Fibroblast of skin of left quadriceps (primary cell): ENCODE results near the gene YIF1B.
A peak's percentile ranks its signal among the peaks of the same experiment; 100 is the strongest.
"Not testable (repeated sequence)": the region's sequence is repeated elsewhere in the genome, so short reads cannot be mapped to it uniquely, and the experiment has no call there.

Experiments used
- DNase-seq, 2 experiments: peaks; one replicate each; pipeline ENCODE4 v3.0.0-alpha.2; 2013; ENCODE audit warnings: low read depth in 2 of 2

Gene YIF1B

GRCh38 chr19:38315657-38316476 lies at the start of gene YIF1B:
TSS of gene YIF1B (minus strand) at chr19:38315947. CDS start at chr19:38315917, 30 bp downstream.
- peak; percentile 92 to 93 for DNase-seq

- not testable (repeated sequence) for DNase-seq
Observed at GRCh38 chr19:38362946-38363688, 47.4 kb upstream of the YIF1B start.

- DNase-seq, result no peak
Observed at GRCh38 chr19:38362076-38362945, 46.6 kb upstream of the YIF1B start.

GRCh38 chr19:38361633-38362075 lies 45.9 kb upstream of the YIF1B start:
- DNase-seq, result no peak

- no peak for DNase-seq
Observed at GRCh38 chr19:38360839-38361631, 45.3 kb upstream of the YIF1B start.

- DNase-seq, result no peak
Observed at GRCh38 chr19:38360351-38360750, 44.6 kb upstream of the YIF1B start.

GRCh38 chr19:38359242-38360021 lies 43.7 kb upstream of the YIF1B start:
- DNase-seq, result no peak

- DNase-seq, result no peak
Observed at GRCh38 chr19:38358071-38358470, 42.3 kb upstream of the YIF1B start.

GRCh38 chr19:38355728-38356725 lies 40.3 kb upstream of the YIF1B start:
- no peak for DNase-seq

GRCh38 chr19:38352611-38353010 lies 36.9 kb upstream of the YIF1B start:
- DNase-seq, result no peak

GRCh38 chr19:38351865-38352395 lies 36.2 kb upstream of the YIF1B start:
- no peak for DNase-seq

- no peak for DNase-seq
Observed at GRCh38 chr19:38350883-38351282, 35.1 kb upstream of the YIF1B start.

GRCh38 chr19:38346837-38347236 lies 31.1 kb upstream of the YIF1B start:
- no peak for DNase-seq

- DNase-seq, result no peak
Observed at GRCh38 chr19:38340927-38341326, 25.2 kb upstream of the YIF1B start.

- DNase-seq, result not testable (repeated sequence)
Observed at GRCh38 chr19:38339011-38339410, 23.3 kb upstream of the YIF1B start.

GRCh38 chr19:38337360-38337653 lies 21.6 kb upstream of the YIF1B start:
- DNase-seq, result no peak

GRCh38 chr19:38336638-38337359 lies 21.1 kb upstream of the YIF1B start:
- DNase-seq, result peak; percentile 54 to 55

GRCh38 chr19:38335949-38336637 lies 20.3 kb upstream of the YIF1B start:
- DNase-seq, result peak; percentile 82 to 87
